ENCODE results near the gene RASGEF1B.

Gene RASGEF1B

DNA sequence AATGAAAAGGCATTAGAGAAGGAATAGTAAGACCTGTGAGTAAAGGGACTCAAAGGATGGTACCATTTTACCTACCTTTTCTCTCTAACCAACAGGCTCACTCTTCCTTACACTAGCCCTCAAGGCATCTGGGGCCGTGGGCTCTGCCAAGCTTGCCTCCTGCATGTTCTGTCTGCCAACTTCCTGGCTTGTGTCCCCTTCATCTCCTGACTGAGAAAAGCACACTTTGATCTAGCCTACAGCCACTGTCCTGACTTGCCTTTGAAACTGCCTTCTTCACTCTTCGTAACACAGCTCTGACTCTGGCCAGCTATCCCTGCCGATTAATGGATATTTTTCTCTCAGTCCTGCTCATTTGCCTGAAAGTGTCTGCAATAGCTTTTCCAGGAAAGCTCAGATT is 76.5 kb downstream of the RASGEF1B start:
- no peak for DNase-seq (ENCODE audit: low read depth)

- DNase-seq (ENCODE audit: low read depth), result no peak
Observed at GRCh38 chr4:81392164-81392563, 79.5 kb downstream of the RASGEF1B start.

DNA sequence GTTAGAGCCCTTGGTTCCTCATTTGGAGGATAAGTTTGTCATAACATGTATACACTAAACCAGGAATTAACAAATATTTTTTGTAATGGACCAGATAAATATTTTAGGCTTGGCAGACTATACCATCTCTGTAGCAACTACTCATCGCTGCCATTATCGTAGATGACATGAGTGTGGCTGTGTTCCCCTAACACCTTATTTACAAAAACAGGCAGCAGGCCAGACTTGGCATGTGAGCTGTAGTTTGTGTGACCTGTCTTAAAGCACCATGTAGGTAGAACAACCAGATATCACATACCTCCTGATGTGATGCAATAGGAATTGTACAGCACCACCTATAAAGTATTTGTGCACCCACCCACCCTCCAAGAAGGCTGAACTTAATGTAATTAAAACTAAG is 82.0 kb downstream of the RASGEF1B start:
- DNase-seq (ENCODE audit: low read depth), result no peak

GRCh38 chr4:81380437-81380836 is 91.3 kb downstream of the RASGEF1B start:
- no peak for DNase-seq (ENCODE audit: low read depth)

DNA sequence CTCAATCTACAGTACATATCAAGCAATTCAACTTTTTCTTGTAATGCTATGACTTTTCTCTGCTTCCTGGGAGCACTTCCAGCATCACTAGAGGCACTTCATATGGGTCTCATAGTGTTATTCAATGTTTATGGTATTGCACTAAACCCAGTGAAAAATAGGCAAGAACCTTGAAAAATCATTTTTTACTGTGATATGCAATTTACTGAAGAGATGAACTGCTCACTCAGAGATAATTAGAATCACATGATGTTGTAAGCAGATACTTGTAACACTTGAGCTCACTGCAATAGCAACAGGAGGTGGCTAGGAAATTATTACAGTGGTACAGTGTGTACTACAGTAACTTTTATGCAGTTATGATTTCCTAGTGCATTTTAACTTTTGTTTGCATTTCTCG is 93.3 kb downstream of the RASGEF1B start:
- DNase-seq (ENCODE audit: low read depth), result no peak

DNA sequence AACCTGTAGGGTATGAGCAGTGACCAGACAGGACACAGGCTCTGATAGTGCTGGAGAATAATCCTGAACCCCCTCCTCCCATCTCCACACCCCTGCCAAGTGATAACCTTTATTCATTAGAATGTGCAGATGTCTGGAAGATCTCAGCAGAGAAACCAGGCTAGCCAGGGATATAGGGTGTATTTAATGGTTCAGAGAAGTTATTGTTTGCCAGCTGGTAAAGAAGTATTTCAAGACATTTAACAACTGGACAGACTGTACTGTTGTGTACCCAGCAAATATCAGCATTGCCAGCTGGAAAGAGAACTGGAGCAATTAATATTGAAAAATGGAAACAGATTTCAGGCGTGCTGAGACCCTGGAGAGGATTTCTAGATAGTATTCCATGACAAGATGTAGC is 94.5 kb downstream of the RASGEF1B start:
- DNase-seq (ENCODE audit: low read depth), result no peak

DNA sequence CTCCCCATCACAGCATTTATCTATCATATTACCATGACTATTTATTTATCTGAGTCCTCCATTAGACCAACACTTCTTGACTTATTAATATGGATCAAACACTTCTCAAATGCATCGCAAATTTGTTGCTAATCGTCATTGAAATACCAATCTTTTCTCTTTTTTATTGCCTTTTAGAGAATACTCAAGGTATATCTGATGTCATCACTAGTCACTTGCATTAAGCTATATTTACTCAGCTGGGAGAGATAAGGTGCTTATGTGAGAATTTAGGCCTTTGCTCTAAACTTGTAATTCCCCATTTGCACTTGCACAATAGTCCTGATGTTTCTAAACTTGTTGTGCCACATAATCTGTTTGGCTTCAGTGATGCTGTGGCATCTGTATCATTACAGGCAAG is 95.0 kb downstream of the RASGEF1B start:
- DNase-seq (ENCODE audit: low read depth), result no peak
